GM18951 (cell line): ENCODE data around the gene TCHP.
A peak's percentile ranks its signal among the peaks of the same experiment; 100 is the strongest.
"Not testable (repeated sequence)": the region's sequence is repeated elsewhere in the genome, so short reads cannot be mapped to it uniquely, and the experiment has no call there.

Experiments used
- POLR2A ChIP-seq: IDR thresholded peaks from 4 replicates; pipeline ENCODE4 v1.6.1; 2011; ENCODE audit warnings: mild to moderate bottlenecking; ENCODE audit not compliant: insufficient read length, insufficient read depth; ENCODE audit errors: extremely low read depth
- in situ Hi-C: fragments of 300-500 bp; cut with MboI; formaldehyde crosslinking; loops from one replicate; pipeline ENCODE4 v1.12.0; 2022; ENCODE audit warnings: low sequenced_read_pairs, mixed read lengths, inconsistent platforms; ENCODE audit not compliant: unreplicated experiment

The TCHP gene, protein sequence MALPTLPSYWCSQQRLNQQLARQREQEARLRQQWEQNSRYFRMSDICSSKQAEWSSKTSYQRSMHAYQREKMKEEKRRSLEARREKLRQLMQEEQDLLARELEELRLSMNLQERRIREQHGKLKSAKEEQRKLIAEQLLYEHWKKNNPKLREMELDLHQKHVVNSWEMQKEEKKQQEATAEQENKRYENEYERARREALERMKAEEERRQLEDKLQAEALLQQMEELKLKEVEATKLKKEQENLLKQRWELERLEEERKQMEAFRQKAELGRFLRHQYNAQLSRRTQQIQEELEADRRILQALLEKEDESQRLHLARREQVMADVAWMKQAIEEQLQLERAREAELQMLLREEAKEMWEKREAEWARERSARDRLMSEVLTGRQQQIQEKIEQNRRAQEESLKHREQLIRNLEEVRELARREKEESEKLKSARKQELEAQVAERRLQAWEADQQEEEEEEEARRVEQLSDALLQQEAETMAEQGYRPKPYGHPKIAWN

GRCh38 chr12:109899783-109900751, at the start of gene TCHP:
TCHP (plus strand) TSS chr12:109900274; CDS start chr12:109903027, 2,753 bp downstream.
- in situ Hi-C loops, result no loop called here
- peak; percentile 72 for TF ChIP-seq POLR2A

- in situ Hi-C loops, result not testable (repeated sequence)
Measured at GRCh38 chr12:109850518-109850917, 49.6 kb upstream of the TCHP start.

DNA sequence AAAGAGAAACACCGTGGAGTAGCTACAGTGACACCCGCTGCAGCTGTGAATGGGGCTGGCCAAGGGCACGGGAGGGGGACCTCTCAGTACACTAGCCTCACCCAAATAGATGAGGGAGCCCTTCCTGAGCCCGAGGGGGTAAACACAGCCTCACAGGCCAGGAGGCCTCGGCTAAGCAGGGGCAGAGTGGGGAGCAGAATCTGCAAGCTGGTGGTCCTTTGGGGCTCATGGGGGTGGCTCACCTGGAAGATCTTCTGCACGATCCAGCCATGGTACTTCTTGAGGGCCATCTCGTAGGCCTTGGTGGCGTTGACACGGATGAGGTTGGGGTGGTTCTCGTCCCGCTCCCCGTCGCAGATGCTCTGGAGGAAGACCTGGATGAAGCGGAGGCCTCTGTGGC, 44.7 kb upstream of the TCHP start:
- in situ Hi-C loops, result no loop called here
- TF ChIP-seq POLR2A, result no peak

DNA sequence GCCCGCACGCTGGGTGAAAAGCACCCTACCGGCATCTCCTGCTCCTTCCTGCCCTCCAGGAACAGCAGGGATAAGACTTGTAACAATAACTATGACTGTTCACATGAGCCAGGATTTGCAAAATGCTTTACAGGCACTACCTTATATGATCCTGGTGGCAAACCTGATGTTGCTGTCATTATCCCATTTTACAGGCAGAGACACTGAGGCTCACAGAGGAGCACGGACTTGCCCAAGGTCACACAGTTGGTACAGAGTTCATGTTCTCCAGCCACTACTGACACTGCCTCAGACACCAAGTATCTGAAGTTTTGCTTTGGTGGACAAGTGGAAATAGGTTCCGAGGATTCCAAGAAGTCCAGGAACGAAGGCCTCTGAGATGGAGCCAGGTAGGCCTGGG, 42.4 kb upstream of the TCHP start:
- no peak for TF ChIP-seq POLR2A
- in situ Hi-C loops, result no loop called here

- in situ Hi-C loops, result no loop called here
- TF ChIP-seq POLR2A, result no peak
Measured at GRCh38 chr12:109858764-109859163, 41.3 kb upstream of the TCHP start.

DNA sequence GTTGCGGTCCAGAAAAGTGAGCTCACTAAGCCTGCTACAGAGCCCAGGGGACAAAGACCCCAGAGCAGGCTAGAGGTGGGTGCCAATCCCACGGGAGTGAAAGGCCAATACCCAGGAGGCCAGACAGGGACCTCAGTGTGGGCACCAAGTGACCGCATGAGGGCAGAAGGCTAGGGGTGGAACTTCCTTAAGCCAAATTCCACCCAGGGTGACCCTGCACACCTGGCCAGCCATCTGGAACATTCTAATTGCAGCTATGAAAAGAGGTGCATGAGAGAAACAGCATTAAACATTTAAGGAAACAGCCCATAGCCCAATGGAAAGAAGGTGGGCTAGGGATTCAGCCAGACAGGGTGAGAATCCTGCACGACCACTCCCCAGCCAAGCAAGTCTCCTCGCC, 39.1 kb upstream of the TCHP start:
- in situ Hi-C loops, result no loop called here
- TF ChIP-seq POLR2A, result no peak

- in situ Hi-C loops, result no loop called here
- TF ChIP-seq POLR2A, result no peak
Measured at GRCh38 chr12:109861689-109862314, 38.3 kb upstream of the TCHP start.

GRCh38 chr12:109862491-109862890, 37.6 kb upstream of the TCHP start:
- in situ Hi-C loops, result not testable (repeated sequence)

- no peak for TF ChIP-seq POLR2A
- in situ Hi-C loops, result no loop called here
Measured at GRCh38 chr12:109863847-109864712, 36.0 kb upstream of the TCHP start.

DNA sequence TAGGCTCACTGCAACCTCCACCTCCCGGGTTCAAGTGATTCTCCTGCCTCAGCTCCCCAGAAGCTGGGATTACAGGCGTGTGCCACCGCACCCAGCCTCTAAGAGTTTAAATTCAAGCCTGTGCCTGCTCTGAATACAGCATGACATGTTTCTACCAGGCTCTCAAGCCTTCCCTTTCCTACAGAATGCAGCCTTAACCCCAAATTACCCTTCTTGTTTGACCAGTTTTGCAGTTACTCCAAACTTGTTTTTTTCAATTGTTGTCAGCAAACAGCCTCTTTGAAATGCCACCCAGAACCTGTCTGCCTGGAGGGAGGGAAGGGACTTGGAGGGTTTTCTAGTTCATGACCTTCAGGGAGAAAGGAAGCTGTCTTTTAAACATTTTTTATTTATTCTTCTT, 35.2 kb upstream of the TCHP start:
- no peak for TF ChIP-seq POLR2A
- in situ Hi-C loops, result no loop called here

GRCh38 chr12:109868182-109869051, 31.7 kb upstream of the TCHP start:
- TF ChIP-seq POLR2A, result no peak

More at GRCh38 chr12:109868182-109869051, 31.7 kb upstream of the TCHP start:
- in situ Hi-C loops, result no loop called here
